Vagina (tissue), 2 donors: ENCODE data around the gene KRTAP5-5.
"Not testable (repeated sequence)": the region's sequence is repeated elsewhere in the genome, so short reads cannot be mapped to it uniquely, and the experiment has no call there.

Experiments
- POLR2AphosphoS5 ChIP-seq, 2 donors: sonication (generic); formaldehyde crosslinking; IDR thresholded peaks; one replicate each; pipeline ENCODE4 v1.9.0; 2017; ENCODE audit warnings: antibody characterized with exemption in 2 of 2, mild to moderate bottlenecking in 2 of 2, low read depth in 1 of 2; ENCODE audit not compliant: insufficient read depth in 1 of 2
- TF ChIP-seq, protein P1 (sequence below), 3 experiments: fragments of 450-650 bp in 2 of 3; fragments of 200-600 bp in 1 of 3; sonication (generic) in 1 of 3; IDR thresholded peaks; one replicate each; pipeline ENCODE4 v1.5.1; 2017 to 2019; ENCODE audit warnings: antibody characterized with exemption in 3 of 3, mild to moderate bottlenecking in 2 of 3, moderate library complexity in 2 of 3

DNA sequence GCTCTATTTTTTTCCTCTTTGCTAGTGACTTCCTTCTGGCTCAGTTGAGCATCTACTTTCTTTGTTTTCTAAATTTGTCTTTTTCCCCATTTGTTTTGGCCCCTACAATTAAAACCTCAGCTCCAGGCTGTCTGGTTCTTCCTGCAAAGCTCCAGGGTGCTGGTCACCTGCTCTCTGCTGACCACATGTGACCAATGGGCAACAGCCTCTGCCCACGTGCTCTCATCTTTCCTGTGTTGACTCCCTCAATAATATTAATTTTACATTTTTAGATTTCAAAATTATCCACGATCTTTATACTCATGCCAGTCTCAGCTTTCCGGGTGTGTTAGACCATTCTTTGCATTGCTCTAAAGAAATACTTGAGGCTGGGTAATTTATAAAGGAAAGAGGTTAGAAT, 31.2 kb upstream of the KRTAP5-5 start:
- TF ChIP-seq, protein P1, sequence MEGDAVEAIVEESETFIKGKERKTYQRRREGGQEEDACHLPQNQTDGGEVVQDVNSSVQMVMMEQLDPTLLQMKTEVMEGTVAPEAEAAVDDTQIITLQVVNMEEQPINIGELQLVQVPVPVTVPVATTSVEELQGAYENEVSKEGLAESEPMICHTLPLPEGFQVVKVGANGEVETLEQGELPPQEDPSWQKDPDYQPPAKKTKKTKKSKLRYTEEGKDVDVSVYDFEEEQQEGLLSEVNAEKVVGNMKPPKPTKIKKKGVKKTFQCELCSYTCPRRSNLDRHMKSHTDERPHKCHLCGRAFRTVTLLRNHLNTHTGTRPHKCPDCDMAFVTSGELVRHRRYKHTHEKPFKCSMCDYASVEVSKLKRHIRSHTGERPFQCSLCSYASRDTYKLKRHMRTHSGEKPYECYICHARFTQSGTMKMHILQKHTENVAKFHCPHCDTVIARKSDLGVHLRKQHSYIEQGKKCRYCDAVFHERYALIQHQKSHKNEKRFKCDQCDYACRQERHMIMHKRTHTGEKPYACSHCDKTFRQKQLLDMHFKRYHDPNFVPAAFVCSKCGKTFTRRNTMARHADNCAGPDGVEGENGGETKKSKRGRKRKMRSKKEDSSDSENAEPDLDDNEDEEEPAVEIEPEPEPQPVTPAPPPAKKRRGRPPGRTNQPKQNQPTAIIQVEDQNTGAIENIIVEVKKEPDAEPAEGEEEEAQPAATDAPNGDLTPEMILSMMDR (IDR thresholded peaks at IDR 0.05), result not testable (repeated sequence)
- TF ChIP-seq POLR2AphosphoS5 (IDR thresholded peaks at IDR 0.05; ENCODE audit: insufficient read depth in 1 of 2, low read depth in 1 of 2), result not testable (repeated sequence)
